GM19193 (cell line): ENCODE data around the gene PRTG.

Experiments
- POLR2A ChIP-seq: IDR thresholded peaks from 4 replicates; pipeline ENCODE4 v1.6.1; 2011; ENCODE audit not compliant: insufficient read depth, insufficient read length; ENCODE audit errors: extremely low read depth

The PRTG gene, protein sequence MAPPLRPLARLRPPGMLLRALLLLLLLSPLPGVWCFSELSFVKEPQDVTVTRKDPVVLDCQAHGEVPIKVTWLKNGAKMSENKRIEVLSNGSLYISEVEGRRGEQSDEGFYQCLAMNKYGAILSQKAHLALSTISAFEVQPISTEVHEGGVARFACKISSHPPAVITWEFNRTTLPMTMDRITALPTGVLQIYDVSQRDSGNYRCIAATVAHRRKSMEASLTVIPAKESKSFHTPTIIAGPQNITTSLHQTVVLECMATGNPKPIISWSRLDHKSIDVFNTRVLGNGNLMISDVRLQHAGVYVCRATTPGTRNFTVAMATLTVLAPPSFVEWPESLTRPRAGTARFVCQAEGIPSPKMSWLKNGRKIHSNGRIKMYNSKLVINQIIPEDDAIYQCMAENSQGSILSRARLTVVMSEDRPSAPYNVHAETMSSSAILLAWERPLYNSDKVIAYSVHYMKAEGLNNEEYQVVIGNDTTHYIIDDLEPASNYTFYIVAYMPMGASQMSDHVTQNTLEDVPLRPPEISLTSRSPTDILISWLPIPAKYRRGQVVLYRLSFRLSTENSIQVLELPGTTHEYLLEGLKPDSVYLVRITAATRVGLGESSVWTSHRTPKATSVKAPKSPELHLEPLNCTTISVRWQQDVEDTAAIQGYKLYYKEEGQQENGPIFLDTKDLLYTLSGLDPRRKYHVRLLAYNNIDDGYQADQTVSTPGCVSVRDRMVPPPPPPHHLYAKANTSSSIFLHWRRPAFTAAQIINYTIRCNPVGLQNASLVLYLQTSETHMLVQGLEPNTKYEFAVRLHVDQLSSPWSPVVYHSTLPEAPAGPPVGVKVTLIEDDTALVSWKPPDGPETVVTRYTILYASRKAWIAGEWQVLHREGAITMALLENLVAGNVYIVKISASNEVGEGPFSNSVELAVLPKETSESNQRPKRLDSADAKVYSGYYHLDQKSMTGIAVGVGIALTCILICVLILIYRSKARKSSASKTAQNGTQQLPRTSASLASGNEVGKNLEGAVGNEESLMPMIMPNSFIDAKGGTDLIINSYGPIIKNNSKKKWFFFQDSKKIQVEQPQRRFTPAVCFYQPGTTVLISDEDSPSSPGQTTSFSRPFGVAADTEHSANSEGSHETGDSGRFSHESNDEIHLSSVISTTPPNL

DNA sequence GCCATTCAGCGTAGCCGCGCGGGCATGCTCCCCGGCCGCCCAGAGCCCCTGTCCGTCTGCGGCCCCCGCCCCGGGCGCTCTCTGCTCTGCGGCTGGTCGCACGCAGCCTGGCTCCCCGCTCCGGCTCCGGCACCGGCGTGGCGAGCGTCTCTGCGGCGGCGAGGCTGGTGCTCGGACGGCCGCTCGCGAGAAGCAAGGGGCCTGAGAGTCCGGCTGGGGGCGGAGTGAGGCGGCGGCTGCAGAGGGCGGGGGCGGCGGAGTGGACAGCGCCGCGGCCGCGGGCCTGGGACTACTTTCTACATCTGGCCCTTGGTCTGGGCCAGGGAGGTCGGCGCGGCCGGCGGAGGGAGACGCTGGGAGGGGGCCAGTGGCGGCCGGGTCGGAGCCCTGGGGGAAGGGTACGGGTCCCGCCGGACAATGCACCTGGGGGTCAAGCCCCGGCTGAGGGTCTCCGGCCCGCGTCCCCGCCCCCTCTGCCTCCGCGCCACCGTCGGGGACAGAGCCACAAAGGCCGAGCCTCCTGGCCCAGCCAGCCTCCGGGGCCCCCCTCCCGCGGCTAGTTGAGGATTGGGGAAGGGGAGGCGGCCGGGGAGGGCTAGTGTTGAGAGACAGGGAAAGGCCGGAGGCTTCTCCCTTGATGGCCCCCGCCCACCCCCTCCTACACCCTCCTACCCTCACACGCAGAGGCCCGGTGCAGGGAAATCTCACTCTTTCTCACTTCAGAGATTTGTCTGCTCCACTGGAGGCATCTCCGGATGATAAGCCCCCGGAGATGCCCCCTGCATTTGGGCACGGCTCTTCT is at the start of gene PRTG:
Gene PRTG (minus strand): TSS at position 226 of the 802 bp plus-strand sequence. CDS start 221 bp downstream, at position 5.
- TF ChIP-seq POLR2A, result no peak

DNA sequence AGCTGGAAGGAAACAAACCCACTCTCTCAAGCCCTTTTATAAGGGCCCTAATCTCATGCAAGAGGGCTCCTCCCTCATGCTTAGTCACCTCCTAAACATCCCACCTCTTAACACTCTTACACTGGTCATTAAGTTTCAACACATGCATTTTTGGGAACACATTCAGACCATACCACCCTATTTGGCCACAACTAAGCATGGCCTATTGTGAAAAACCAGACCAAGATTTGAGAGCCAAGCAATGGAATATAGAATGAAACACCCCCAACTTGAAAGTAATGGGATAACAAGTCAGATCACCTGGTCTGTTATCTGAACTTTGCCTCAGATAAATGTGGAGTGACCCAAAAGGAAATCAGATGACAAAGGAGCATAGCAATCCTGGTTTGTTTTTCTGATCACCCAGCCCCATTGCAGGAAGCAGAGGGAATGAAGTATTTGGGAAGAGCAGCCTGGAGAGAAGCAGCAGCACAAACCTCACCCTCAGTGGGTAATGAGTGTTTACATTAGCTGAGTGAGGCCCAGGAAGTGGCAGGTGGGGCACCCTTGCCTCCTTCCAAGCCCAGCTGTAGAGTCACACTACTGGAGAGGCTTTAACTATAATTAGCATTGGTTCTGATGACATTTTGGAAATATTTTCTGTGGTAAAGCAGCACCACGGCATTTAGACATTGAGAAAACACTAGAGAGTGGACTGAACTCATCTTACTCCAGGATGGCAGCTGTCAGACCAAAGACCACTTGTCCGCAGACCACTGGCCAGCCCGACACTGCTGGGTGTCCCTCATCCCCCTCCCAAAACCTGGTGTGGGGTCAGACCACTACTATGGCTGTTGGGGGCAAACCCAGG is 48.8 kb upstream of the PRTG start:
- TF ChIP-seq POLR2A, result no peak

DNA sequence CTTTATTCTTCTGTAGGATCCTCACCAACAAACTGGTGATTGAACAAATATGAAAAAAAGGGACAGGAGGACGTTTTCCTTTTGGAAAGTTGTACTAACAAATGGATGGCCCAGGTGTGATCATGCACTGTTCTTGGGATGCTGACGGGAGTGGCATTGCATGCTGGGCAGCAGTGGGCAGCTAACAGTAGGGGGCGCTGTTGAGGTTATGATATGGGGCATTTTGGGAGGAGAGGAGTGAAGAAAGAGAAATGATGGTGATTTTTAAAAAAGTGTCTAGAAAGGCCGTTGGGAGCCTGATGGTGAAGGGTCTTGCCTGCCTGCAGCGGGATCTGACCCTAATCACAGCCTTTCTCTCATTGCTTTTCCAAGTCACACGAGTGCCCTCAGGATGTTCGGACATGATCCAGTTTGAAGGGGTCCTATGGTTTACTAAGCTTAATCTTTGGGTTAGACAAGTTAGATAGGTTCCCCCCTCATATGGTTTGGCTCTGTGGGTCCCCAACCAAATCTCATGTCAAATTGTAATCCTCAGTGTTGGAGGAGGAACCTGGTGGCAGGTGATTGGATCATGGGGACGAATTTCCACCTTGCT is 46.2 kb upstream of the PRTG start:
- no peak for TF ChIP-seq POLR2A

DNA sequence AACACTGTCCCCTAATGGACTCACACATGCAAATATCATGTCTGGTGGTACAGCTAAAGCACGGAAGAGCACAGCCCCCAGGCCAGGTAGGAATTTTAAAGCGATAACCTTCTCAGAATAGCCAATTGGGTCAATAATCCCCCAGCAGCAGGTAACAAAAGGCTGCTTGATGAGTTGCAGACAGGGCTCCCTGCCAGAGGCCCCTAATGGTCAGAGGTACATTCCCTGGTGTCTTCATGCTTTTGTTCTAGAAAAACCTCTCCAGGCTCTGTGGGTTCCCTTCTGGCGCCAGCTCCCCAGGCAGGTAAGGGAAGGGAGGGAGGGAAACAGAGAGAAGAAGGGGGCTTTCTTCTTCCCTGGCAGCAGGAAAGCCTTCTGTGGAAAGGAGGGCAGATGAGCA is 43.4 kb upstream of the PRTG start:
- TF ChIP-seq POLR2A, result no peak

DNA sequence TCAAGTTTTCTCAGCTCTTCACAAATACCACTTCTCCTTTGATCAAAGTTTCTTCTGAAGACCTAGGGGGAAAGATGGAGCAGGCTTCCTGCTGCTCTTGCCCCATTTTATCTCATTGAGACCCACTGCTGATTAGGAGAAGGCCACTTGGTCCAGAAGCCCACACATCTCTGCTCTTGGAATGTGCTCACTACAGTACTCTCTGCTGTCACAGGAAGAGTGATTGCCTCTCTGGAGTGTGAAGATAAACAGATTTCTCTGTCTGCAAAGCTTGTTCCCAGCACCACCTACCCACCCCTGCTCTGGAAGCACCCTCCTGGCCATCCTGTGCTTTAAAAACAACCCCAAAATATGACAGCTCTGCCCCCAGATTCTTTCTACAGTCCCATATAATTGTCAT is 41.3 kb upstream of the PRTG start:
- TF ChIP-seq POLR2A, result no peak

DNA sequence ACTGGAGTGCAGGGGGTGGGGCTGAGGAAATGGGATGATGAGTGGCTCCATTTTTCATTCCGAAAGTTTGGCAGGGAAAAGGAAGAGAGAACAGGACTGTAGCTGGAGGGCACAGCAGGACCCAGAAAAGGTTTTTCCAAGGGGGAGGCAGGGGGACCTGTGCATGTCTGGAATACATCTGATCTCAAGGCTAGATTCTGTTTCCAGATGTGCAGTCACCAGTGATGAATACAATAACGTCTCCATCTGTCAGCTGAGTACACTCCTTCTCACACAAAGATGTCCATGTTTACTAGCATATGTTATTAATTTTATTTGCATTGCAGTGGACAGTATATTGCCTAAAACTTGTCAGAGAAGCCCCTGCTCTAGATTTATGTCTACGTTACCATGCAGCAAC is 39.9 kb upstream of the PRTG start:
- no peak for TF ChIP-seq POLR2A

DNA sequence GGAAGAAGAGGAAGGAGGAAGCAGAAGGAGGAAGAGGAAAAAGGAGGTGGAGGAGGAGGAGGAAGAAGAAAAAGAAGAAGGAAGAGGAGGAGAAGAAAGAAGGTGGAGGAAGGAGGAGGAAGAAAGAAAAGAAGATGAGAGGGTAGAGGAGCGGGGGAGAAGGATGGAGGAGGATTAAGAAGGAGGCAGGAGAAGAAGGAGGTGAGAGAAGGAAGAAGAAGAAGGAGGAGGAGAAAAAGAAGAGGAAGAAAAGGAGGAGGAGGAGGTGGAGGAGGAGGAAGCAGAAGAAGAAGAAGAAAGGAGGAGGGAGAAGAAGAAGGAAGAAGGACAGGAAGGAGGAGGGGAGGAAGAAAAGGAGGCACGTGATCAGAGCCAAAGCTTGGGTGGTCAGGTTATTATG is 37.3 kb upstream of the PRTG start:
- no peak for TF ChIP-seq POLR2A

DNA sequence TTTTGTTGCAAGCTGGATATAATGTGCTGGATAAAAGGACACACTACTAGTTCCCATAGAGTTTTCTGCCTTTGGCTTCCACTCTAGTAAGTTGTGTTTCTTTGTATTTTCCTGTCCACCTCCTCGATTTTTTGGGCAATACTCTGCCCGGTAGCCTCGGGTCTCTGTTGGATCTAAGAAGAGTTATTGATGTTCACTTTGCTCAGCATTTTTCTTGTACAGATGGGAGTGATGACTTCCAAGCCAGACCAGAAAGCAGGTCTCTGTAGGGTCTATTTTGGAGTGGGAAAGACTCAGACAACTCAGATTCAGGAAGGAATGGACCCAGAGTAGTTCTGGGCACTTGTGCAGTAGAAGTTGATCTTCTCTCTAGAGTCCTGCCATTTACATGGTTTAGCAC is 36.0 kb upstream of the PRTG start:
- no peak for TF ChIP-seq POLR2A

DNA sequence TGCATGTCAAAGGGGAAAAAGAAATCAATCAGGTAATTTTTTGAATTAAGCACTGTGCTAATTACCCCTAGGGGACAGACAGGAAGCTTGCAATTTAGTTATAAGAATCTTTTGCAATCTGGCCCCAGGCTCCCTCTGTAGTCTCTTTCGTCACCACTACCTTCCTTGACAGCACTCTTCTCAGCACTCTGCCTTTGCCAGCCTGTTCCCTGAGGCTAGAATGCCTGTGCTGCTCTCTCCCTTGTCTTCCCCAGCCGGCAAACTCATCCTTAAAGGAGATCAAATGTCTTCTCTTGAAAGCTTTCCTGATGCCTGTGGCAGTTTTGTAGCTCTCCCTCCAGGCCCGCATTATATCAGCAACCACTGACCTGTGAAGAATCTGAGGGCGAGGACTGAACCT is 32.4 kb upstream of the PRTG start:
- TF ChIP-seq POLR2A, result no peak

DNA sequence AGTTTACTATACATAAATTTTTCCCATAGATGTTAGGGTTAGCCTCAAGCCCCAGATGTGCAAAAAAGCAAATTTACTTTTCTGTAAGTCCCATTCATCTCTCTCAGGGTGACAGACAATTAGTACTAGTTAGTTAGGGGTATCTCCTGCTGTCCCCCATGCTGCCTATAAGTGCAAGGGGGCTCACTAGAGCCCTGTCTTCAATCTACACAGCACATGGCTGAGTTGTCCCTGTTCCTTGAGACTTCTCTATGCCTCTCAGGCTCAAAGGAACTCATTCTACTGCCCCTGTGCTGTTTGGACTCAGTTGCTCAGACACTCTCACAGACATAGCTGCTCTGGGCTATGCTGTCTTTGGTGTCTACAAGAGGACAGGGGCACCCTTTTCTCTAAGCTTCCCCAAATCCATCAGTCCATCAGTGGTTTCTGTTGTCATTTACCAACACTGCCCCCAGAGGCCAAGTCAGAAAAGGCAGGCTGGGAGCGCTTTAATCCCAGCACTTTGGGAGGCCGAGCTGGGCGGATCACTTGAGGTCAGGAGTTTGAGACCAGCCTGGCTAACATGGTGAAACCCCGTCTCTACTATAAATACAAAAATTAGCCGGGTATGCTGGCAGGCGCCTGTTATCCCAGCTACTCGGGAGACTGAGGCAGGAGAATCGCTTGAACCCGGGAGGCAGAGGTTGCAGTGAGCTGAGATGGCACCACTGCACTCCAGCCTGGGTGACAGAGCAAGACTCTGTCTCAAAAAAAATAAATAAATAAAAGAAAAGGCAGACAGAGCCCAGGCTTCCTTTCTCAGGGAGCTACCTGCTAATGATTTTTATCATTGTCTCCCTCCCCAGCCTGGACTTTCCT is 31.4 kb upstream of the PRTG start:
- no peak for TF ChIP-seq POLR2A

DNA sequence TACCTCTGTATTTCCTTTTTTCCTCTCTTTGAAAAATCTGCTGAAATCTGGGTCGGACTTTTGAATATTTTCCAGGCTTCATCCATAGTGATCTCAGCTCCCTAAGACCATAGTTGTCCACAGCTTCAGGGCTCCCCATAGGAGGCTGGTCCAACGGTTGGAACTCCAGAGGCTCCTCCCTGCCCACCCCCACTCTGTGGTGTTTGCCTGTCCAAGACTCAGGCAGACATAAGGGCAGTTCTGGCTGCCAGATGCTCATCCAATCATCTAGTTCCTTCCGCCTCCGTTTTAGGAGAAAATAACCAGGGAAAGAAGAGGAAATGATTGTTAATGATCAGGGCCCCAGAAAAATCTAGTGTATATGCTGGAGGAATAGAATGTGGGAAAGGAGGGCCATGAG is 27.9 kb upstream of the PRTG start:
- no peak for TF ChIP-seq POLR2A

DNA sequence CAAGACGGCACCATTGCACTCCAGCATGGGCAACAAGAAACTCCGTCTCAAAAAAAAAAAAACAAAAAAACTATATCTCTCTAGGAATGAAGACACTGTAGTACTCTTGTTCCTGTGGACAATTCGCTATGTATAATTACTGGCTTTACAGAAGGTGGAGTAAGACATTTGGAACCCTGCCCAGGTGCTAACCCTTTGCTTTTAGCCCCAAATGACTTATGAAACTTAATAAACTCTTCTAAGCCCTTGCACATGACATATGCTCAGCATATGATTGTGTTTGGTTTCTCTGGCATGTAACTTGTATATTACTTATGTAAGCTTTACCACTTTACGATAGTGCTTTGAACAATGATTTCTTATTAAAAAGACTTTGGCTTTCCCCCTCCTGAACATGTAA is 27.3 kb upstream of the PRTG start:
- no peak for TF ChIP-seq POLR2A
